ENCODE measurements around the gene NUDT6.

DNA sequence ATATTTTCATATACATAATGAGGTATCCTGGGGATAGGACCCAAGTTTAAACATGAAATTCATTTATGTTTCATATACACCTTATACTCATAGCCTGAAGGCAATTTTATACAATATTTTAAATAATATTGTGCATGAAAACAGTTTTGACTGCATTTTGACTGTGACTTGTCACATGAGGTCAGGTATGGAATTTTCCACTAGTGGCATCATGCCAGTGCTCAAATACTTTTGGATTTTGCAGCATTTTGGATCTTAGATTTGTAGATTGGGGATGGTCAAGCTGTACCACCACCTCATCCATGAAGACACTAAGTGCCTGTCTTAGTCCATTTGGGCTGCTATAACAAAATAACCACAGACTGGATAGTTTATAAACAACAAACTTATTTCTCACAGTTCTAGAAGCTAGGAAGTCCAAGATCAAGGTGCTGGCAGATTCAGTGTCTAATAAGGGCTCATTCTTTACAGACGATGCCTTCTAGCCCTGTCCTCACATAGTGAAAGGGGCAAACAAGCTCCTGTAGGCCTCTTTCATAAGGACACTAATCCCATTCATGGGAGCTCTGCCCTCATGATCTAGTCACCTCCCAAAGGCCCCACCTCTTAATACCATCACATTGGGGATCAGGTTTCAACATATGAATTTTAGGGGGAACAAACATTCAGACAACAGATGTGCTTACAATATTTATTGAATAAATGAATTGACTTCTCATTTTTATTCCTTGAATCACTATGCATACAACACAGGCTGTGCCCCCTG is 9.4 kb downstream of the NUDT6 start:
- TF ChIP-seq, protein P1, sequence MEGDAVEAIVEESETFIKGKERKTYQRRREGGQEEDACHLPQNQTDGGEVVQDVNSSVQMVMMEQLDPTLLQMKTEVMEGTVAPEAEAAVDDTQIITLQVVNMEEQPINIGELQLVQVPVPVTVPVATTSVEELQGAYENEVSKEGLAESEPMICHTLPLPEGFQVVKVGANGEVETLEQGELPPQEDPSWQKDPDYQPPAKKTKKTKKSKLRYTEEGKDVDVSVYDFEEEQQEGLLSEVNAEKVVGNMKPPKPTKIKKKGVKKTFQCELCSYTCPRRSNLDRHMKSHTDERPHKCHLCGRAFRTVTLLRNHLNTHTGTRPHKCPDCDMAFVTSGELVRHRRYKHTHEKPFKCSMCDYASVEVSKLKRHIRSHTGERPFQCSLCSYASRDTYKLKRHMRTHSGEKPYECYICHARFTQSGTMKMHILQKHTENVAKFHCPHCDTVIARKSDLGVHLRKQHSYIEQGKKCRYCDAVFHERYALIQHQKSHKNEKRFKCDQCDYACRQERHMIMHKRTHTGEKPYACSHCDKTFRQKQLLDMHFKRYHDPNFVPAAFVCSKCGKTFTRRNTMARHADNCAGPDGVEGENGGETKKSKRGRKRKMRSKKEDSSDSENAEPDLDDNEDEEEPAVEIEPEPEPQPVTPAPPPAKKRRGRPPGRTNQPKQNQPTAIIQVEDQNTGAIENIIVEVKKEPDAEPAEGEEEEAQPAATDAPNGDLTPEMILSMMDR (IDR thresholded peaks at IDR 0.05), result no peak
- TF ChIP-seq POLR2A (IDR thresholded peaks at IDR 0.05), result no peak

All from lower leg skin (tissue), 3 donors.